ENCODE results near the gene MPIG6B.
"Not testable (repeated sequence)": the region's sequence is repeated elsewhere in the genome, so short reads cannot be mapped to it uniquely, and the experiment has no call there.

MPIG6B gene

DNA sequence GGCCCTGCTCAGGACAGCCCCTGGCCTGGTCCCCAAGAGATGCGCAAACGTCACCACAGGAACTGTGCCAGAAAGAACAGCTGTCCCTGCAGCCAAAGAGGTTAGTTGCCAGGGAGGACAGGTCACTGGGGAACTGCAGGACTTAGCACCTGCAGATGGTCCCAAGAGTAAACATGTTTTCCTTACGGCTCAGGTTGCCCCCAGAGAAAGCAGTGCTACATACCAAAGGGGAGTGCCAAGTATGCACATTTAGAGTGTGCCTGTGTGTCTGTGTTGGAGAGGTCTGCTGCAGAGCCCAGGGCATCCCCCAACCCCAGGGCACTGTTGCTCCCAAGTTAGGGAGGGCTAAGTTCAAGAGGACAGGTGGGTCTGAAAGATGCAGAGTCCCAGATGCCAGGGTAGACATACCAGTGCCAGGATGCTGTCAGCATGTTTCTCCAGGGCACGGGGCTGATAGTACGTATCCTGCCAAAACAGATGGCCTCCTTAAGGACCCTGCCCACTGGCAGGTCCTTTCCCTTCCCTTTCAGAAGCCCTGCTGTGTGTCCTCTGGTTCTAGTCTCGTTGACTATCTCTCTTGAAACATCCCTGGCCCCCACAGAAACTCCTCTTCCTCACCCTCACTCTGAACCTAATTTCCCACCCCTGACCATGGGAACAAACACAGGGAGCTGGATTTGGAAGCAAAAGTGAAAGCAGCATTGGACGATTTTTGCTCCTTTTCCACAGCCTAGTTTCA is 21.3 kb upstream of the MPIG6B start:
- DNase-seq = no peak

DNA sequence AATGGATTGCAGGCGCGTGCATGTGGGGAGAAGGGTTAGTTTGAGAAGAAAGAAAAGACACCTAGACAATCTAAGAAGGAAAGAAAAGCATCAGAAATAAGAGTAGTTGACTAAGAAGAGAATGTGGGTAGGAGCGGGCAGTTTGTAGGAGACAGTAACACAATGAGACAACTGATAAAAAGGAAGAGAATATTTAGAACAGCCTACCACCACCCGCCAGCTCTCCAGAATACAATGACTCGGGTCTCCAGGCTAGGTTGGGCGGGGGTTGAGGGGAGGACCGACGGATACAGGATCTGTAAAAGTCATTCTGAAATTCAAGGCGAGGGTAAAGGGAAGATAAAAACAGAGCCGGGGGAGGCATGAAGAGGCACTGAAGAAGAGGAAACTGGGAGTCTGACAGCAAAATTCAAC is 20.8 kb upstream of the MPIG6B start:
- DNase-seq = no peak

DNA sequence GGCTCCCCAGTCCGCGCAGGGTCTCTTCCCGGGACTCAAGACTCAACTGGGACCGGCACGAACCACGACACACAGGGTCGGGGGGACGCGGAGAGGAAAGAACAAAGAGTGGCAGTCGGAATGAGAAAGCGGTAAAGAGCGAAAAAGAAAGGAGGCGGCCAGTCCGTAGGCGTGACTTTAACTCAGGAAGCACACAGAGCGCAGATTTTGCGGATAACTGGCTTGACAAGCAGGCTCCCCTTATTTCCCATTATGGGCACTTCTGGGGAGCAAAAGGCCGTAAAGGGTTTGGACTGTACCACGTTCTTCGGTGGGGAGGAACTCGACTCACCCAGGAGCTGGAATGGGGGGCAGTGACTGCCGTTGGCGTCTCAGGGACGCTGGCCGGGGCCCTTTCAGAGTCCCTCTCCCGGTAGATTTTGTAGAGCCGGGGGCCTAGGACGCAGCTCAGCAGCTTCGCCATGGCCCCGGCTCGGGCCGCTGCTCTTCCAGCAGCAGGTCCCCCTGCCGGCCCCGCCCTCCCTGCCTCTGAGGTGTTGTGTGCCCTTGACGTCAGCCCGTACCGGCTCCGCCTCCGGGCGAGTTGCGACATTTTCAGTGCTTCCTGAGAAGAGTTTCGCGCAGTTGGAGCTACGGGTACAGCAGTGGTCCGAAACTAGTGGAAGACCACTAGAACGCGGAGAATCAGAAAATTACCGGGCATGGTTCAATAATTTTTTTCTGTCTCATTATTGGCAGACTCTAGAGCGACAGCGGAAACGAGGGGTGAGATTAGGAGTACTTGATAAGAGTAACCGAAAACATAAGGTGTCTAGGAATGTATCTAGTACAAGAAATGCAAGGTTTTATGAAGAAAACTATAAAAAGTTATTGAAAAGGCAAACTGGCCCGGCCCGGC is 20.1 kb upstream of the MPIG6B start, which contains the start of gene ABHD16A:
Gene ABHD16A, minus strand, starts transcription at position 506 of the 898 bp plus-strand sequence. Its CDS starts 43 bp downstream, at position 463.
- DNase-seq = peak; percentile 78

DNA sequence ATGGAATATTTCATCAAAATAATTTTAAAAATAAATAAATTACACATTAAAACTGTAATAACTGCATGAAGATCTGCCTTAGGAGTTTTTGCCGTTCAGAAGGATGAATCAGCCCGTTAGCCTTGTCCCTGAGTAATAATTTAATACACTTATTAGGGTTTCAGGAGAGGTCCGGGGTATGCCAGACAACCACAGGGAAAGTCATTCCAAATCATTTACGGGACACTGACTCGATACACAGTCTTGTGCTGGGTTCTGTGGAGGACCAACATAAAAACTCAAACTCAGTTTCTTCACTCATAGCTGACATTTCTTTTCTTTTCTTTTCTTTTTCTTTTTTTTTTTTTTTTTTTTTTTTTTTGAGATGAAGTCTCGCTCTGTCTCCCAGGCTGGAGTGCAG is 17.2 kb upstream of the MPIG6B start:
- DNase-seq = no peak

DNA sequence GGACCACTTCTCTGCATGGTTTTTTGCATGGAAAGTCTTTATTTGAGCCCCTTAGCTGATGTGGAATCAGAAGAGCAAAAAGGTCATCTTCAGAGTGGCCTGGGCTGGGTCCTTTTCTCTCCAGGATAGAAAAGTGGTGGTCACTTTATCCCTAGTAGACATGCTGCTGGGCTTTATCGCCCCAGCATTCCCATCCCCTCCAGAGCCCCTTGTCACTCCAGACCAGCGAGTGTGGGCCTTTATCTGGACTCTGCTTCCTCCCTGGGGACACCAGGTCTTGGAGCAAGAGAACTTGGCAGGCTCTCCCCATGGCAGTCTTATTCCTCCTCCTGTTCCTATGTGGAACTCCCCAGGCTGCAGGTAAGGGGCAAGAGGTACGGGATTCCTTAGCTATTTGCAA is 16.6 kb upstream of the MPIG6B start, which contains the start of gene LY6G6F:
Gene LY6G6F, plus strand, starts transcription at position 268 of the 400 bp plus-strand sequence. Its CDS starts 41 bp downstream, at position 309.
- no peak for DNase-seq

DNA sequence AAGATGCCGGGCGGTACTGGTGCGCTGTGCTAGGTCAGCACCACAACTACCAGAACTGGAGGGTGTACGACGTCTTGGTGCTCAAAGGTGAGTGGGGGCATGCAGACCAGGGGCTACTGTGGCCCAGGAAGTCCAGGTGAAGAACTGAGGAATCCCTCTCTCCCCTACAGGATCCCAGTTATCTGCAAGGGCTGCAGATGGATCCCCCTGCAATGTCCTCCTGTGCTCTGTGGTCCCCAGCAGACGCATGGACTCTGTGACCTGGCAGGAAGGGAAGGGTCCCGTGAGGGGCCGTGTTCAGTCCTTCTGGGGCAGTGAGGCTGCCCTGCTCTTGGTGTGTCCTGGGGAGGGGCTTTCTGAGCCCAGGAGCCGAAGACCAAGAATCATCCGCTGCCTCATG is 15.5 kb upstream of the MPIG6B start:
- DNase-seq = no peak

DNA sequence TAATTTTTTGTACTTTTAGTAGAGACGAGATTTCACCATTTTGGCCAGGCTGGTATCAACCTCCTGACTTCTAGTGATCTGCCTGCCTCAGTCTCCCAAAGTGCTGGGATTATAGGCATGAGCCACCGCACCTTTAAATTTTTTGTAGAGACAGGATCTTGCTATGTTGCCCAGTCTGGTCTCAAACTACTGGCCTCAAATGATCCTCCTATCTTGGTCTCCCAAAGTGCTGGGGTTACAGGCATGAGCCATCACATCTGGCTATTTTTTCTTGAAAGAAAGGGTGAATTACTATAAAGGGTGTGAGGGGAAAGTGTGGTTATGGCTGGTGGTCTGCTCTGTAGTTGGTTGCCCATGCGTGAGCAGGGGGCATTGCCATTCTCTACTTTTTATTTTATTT is 14.9 kb upstream of the MPIG6B start:
- no peak for DNase-seq

DNA sequence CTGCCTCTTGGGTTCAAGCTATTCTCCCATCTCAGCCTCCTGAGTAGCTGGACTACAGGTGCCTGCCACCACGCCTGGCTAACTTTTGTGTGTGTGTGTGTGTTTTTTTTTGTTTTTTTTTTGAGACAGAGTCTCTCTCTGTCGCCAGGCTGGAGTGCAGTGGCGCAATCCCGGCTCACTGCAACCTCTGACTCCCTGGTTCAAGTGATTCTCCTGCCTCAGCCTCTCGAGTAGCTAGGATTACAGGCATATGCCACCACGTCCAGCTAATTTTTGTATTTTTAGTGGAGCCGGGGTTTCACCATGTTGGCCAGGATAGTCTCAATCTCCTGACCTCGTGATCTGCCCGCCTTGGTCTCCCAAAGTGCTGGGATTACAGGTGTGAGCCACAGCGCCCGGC is 14.0 kb upstream of the MPIG6B start:
- DNase-seq = not testable (repeated sequence)

DNA sequence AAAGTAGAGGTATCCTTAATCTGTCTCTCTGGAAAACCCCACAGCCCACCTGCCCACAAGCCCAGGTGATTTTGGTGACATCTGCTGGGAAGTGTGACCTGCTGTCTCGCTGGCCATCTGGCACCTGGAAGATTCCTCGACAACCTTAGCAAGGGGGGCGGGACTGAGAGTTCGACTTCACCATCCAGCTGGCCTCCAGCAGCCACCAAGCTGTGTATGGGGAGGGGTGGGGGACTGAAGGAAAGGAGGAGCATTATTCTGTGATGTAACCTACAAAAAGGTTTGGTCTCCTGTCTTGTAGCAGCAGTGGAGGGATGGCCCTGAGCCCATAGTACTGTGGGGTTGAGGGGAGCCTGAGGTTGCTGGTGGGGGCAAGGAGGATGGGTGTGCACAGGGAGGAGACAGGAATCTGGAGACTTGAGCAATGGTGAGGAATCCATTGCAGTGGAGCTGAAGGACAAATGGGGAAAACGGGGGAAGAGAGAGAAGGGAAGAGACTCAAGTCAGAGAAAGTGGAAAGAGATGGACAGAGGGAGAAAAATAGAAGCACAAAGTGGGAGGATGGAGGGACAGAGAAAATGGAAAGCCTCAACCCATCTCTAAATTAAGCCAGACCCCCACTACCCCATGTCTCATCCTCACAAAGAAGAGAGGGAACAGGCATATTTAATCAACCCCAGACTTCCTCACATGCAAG is 12.5 kb upstream of the MPIG6B start:
- no peak for DNase-seq

DNA sequence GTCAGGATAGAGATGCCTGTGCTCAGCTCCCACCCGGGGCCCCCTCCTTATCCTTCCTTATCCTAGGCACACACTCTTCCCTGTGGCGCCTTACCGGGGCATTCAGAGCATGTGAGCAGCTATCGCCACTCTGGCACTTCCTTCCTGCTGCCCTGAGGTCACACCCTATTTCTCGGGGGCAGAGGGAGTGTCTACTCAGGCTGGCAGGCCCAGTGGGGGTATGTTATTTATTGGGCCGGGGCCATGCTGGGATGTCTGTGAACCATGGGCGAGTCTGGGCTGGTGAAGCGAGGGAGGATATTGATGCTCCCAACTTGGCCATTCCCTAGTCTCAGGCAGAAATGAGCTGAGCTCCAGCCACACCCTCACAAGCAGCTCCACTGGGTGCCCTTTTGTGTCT is 11.9 kb upstream of the MPIG6B start:
- no peak for DNase-seq

DNA sequence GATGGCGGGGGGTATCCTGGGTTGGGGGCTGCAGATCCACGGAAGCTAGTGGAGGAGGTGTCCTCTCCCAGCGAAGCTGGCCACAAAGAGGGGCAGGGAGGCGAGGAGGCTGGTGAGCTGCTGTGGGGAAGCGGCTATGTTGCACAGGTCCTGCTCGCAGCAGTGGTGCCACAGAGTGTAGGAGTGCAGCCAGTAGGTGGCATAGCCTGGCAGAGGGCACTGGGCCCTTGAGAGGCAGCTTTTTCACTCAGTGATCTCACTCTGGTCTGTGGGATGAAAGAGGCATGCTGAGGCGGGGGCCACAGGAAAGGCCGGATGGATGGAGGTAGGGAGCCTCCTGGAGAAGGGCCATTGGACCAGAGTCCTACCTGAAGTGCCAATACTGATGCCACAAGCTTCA is 10.9 kb upstream of the MPIG6B start:
- DNase-seq = no peak

DNA sequence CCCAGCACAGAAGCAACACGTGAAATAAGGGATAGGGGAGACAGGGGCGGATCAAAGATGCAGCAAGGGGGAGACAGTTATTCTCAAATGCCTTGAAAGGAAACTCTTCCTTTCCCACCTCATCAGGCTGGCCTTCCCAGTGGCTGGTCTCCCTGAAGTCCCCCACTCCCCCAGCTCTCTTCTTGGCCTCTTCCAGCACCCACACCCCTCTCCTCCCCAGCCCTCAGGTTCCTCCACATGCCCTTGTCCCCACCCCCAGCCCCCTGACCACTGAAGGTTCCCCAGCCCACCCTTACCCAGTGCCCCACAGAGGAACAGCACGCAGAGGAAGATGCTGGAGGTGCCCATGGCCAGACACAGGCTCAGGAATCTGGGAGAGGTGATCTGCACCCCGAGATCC is 9.7 kb upstream of the MPIG6B start:
- DNase-seq = no peak

DNA sequence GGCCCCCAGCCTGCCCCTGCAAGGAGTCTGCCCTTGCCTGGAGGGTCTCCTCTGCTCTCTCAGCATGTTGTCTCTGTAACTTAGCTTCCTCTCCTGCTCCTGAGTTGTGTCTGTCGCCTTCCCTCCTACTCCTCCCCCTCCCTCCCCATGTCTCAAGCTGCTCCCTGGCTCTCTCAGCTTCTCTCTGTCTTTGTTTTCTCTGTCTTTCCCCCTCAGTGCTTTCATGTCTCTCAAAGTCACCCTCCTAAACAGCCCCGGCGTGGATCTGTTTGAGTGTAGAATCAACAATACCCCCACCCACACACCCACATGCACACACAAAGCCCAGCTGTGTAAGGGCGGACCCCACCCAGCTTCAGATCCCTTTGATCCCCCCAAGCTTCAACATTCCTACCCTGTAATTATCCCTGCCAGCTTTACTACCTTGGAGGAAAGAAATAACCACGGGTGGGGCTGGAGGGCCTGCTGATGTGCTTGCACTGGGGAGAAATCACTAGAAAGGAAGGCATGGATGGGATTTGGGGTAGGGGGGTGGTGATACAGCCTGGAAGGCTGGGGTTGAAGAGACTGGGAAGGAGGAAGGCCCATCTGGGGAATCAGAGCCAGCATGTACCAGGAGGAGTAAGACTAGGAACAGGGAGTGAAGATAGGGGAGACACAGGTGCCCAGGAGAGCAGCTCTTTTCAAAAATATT is 9.0 kb upstream of the MPIG6B start:
- peak; percentile 65 for DNase-seq

DNA sequence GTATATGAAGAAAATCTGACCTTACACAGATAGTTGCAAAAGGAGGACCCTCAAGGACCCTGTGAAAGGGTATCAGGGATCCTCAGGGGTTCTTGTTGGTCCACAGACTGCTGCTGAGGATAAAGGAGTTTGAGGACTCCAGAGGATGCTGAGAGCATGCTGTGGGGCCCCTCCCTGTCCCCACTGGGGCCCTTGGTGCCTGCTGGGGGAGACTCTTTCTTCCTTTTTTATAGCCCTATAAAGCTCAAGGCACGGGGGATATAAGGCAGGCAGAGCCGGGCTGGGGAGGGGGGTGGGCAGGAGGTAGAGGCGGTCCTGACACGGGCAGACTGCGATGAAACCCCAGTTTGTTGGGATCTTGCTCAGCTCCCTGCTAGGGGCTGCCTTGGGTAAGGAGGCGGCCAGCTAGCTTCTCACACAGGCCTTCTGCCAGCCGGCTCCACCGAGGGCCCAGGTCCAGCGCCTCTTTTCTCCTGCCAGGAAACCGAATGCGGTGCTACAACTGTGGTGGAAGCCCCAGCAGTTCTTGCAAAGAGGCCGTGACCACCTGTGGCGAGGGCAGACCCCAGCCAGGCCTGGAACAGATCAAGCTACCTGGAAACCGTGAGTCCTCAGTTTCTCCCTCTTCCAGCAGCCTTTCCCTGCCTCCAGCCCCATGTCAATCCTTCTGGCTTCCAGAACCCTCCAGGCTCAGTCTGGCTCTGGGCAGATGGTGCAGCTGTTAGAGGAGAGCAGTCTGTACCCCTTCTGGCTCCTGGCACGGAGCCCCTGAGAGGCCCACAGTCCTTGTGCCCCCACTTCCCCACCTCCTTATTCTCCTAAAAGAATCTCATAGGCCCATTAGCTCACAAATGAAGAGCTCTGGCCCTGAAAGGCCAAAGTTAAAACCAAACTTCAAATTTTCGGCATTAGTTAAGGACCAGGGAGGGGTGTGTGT is 7.9 kb upstream of the MPIG6B start, which contains the start of gene LY6G6D:
Gene LY6G6D, plus strand, starts transcription at position 327 of the 937 bp plus-strand sequence. Its CDS starts 8 bp downstream, at position 335.
- no peak for DNase-seq

DNA sequence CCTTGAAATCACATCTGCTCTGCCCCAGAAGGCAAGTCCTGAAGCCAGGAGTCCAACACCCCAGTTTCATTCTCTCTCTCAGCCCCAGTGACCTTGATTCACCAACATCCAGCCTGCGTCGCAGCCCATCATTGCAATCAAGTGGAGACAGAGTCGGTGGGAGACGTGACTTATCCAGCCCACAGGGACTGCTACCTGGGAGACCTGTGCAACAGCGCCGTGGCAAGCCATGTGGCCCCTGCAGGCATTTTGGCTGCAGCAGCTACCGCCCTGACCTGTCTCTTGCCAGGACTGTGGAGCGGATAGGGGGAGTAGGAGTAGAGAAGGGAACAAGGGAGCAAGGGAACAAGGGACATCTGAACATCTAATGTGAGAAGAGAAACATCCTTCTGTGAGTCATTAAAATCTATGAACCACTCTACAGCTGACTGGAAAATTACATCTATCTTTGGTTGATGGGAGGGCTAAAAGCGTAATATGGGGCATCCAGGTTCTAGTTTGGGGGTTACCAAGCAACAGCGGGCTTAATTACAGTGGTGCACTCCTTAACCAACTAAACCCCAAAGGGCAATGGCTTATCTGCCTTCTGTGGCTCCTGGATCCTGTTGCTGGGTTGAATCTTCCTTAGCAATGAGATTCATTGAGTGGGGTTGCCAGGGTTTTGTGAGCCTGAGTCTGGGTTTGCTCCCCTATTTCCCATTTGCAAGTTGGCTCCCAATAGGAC is 5.5 kb upstream of the MPIG6B start:
- no peak for DNase-seq

DNA sequence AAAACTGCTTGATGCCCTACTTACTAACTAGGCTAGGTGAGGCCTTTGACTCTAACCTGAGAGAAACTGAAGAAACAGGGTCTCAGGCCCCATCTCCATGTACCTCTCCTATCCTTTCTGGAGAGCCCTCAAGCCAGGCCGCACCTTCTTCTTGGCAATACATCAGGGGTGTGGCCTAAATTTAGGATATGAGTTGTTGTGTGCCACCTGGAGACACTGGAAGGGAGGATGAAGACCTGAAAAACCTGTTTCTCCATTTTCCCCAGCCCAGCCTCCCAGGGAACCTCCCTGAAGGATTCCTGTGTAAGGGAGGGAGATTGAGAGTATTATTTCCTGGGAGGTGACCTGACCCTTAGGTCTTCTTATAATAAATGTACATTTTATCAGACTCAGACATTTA is 4.9 kb upstream of the MPIG6B start:
- DNase-seq = peak; percentile 21

DNA sequence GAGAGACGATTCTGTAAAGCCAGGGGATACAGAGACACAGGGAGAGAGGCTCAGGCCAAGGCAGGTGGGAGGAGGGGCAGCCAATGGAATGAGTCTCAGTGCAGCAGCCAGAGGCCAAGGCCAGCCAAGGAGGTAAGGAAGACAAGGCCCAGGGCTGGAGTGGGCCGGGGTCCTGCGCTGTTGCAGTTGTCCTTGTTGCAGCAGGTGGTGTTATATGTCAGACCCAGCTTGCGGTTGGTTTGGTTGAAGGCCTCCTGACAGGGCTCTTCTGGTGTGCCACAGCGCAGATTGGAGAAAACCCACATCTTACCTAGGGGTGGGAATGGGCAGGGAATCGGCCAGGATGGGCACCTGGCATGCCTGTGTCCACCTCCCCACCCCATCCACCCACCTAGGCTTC is 4.2 kb upstream of the MPIG6B start:
- DNase-seq = no peak

DNA sequence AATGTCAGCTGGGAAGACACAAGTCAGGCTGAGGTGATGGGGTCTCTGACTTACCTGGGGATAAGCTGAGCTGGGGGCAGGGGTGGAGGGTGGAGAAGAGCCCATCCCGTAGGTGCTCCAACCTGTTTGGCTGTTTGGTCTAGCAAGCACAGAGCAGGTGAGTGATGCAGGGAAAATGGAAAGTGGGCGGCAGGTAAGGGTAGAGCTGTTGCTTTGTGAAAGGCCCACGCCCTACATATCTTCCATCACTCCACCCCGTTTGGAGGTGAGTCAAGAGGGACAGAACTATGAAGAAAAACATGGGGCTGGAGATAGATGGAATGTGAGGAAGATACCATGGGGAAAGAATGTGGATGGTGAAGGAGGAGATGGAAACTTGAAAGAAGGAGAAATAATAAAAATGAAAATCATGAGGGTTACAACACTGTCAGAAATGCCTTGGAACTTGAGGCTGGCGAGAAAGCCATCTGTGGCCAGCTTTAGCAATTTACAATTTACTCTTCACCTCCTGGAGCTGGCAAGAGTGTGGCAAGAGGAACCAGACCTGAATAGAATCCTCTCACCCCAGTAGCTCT is 2.9 kb upstream of the MPIG6B start:
- DNase-seq = no peak

DNA sequence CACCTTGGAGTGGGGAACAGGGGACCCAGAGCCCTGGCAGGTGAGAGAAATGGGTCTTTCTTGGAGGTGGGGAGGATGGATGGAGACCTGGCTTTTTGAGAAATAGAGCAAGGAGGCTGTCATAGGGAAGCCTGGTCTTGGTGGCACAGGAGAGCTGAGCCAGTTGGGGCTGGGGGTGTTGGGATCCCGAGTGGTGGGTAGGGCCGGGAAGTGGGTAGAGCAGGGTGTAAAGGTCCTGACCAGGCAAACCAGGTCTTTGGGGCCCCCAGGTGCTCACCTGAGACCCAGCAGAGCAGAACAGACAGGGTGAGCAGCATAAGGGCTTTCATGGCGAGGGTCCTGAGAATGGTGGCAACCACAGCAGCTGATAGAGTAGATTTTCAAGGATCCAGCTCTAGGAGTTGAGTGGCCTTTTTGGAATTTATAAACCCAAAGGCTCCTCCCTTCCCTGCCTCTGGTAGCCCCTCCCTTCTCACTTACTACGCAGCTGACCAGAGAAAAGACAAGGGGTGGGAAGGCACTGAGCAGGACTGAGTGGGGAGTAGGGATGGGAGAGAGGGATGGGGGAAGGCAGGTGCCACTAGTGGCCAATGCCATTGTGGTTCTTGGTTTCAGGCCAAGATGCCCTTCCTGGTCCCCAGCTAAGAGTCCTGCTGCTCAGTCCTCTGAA is 1.7 kb upstream of the MPIG6B start, which contains the start of gene LY6G6C:
Gene LY6G6C, minus strand, starts transcription at position 396 of the 670 bp plus-strand sequence. Its CDS starts 67 bp downstream, at position 329.
- DNase-seq = no peak

DNA sequence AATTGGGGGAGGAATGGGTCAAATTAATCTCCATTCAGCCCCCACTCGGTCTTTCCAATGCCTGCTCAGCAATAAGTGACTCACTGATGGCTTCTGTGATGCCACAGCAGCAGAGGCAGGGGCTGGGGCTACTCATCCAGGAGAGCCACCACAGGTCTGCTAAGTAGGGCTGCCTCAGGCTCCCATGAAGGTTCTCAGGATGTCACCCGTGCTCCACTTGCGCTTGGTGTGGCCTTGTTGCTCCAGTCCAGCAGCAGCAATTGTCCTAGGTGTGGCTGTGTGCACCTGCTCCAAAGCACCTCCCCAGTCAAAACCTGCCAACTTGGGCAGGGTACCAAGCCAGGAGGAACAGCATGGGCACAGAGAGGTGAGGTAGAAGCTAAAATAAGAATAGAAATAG is 1.0 kb upstream of the MPIG6B start:
- no peak for DNase-seq

Measured in NCI-H1417 treated with DMSO at 0.1 percent for 48 hours (cell line).